IMR-90 (cell line): Measurements from ENCODE around the gene IL17RE. TPM values are rescaled to one million over a fixed set of nuclear protein-coding genes. Genes with fewer than 3 reads are reported as not detected.

Experiments
- ATAC-seq: fragments of 200-7000 bp; cut with Tn5 transposase; 2 replicates; pipeline ENCODE4 v1.9.1; 2020; ENCODE audit warnings: low read depth, mild to moderate bottlenecking, moderate library complexity
- BruUV-seq: library from RNA; stranded (reverse); fragments of 400-500 nt; replicated peaks from 2 replicates; lab custom pipeline; 2021; lab: Mats Ljungman, UMichigan
- CTCF ChIA-PET: fragments of 300-600 bp; formaldehyde crosslinking; extraction: SDS; loops from one replicate; lab custom pipeline; 2021; ENCODE audit warnings: antibody characterized with exemption; lab: Yijun Ruan, JAX
- POLR2A ChIA-PET: fragments of 300-600 bp; sonication (Branson Sonifier 250); formaldehyde crosslinking; loops from one replicate; lab custom pipeline; 2022; ENCODE audit warnings: antibody characterized with exemption; ENCODE audit not compliant: unreplicated experiment; lab: Charles Lee
- DNase-seq: peaks from one replicate; pipeline ENCODE4 v3.0.0; 2013
- H2AFZ ChIP-seq: replicated peaks from 2 replicates; pipeline ENCODE3; 2013; ENCODE audit warnings: low read length, mild to moderate bottlenecking; ENCODE audit not compliant: poor library complexity
- H2AK5ac ChIP-seq: 2 replicates; pipeline ENCODE4 v1.6.1; 2013; ENCODE audit warnings: low read depth, low read length, inconsistent platforms
- H2AK9ac ChIP-seq: replicated peaks from 2 replicates; pipeline ENCODE3; 2013; ENCODE audit warnings: mild to moderate bottlenecking, low read depth, low read length, moderate library complexity; ENCODE audit not compliant: poor library complexity
- H2BK120ac ChIP-seq: 2 replicates; pipeline ENCODE4 v1.6.1; 2013; ENCODE audit warnings: low read depth, low read length, inconsistent platforms
- H2BK15ac ChIP-seq: 3 replicates; pipeline ENCODE4 v1.6.1; 2013; ENCODE audit warnings: low read depth, low read length, inconsistent platforms
- H2BK20ac ChIP-seq: 2 replicates; pipeline ENCODE4 v1.6.1; 2013; ENCODE audit warnings: low read depth, mild to moderate bottlenecking, inconsistent platforms, low read length, moderate library complexity
- H2BK5ac ChIP-seq: 2 replicates; pipeline ENCODE4 v1.6.1; 2013; ENCODE audit warnings: mild to moderate bottlenecking, low read depth, low read length, inconsistent platforms; ENCODE audit not compliant: poor library complexity, severe bottlenecking
- H3K14ac ChIP-seq: replicated peaks from 2 replicates; pipeline ENCODE4 v1.6.1; 2013; ENCODE audit warnings: low read depth, low read length, inconsistent platforms
- H3K18ac ChIP-seq: 2 replicates; pipeline ENCODE4 v1.6.1; 2013; ENCODE audit warnings: low read depth, low read length, control low read depth
- H3K23ac ChIP-seq: 2 replicates; pipeline ENCODE4 v1.6.1; 2013; ENCODE audit warnings: low read depth, low read length, inconsistent platforms
- H3K27ac ChIP-seq: 2 replicates; pipeline ENCODE4 v1.5.1; 2013; ENCODE audit warnings: mild to moderate bottlenecking, control low read depth, low read length; ENCODE audit not compliant: insufficient read depth
- H3K27me3 ChIP-seq: 2 replicates; pipeline ENCODE4 v1.6.1; 2013; ENCODE audit warnings: low read length; ENCODE audit not compliant: control insufficient read depth, insufficient read depth
- H3K36me3 ChIP-seq: 2 replicates; pipeline ENCODE4 v1.6.1; 2013; ENCODE audit warnings: low read length, mixed read lengths; ENCODE audit not compliant: control insufficient read depth, insufficient read depth
- H3K4ac ChIP-seq: 2 replicates; pipeline ENCODE4 v1.6.1; 2013; ENCODE audit warnings: low read depth, low read length, inconsistent platforms
- H3K4me1 ChIP-seq: 2 replicates; pipeline ENCODE4 v1.6.1; 2013; ENCODE audit warnings: low read length, mixed read lengths; ENCODE audit not compliant: control insufficient read depth, insufficient read depth
- H3K4me2 ChIP-seq: 2 replicates; pipeline ENCODE4 v1.6.1; 2013; ENCODE audit warnings: low read depth, mild to moderate bottlenecking, control low read depth, low read length, moderate library complexity
- H3K4me3 ChIP-seq: 2 replicates; pipeline ENCODE4 v1.5.1; 2013; ENCODE audit warnings: low read depth, mild to moderate bottlenecking, control low read depth, low read length, moderate library complexity; ENCODE audit not compliant: insufficient read depth
- H3K56ac ChIP-seq: 2 replicates; pipeline ENCODE4 v1.6.1; 2013; ENCODE audit warnings: low read length, inconsistent platforms; ENCODE audit not compliant: insufficient read depth; ENCODE audit errors: extremely low read depth
- H3K79me1 ChIP-seq, 2 experiments: 2 replicates each; pipeline ENCODE4 v1.6.1; 2013; ENCODE audit warnings: low read length in 2 of 2, inconsistent platforms in 1 of 2, low read depth in 1 of 2
- H3K9ac ChIP-seq: 2 replicates; pipeline ENCODE4 v1.6.1; 2013; ENCODE audit warnings: low read depth, low read length, control low read depth
- H3K9me1 ChIP-seq: 2 replicates; pipeline ENCODE4 v1.6.1; 2013; ENCODE audit warnings: low read length, inconsistent platforms; ENCODE audit not compliant: insufficient read depth
- H3K9me3 ChIP-seq: 2 replicates; pipeline ENCODE4 v1.6.1; 2013; ENCODE audit warnings: low read length; ENCODE audit not compliant: control insufficient read depth, insufficient read depth
- H4K20me1 ChIP-seq: 2 replicates; pipeline ENCODE4 v1.6.1; 2013; ENCODE audit warnings: low read length, inconsistent platforms; ENCODE audit not compliant: insufficient read depth
- H4K5ac ChIP-seq: 2 replicates; pipeline ENCODE4 v1.6.1; 2013; ENCODE audit warnings: mild to moderate bottlenecking, low read depth, low read length, control low read depth
- H4K8ac ChIP-seq, 2 experiments: 2 replicates each; pipeline ENCODE4 v1.6.1; 2013; ENCODE audit warnings: low read depth in 2 of 2, low read length in 2 of 2, control low read depth in 1 of 2, inconsistent platforms in 1 of 2
- H4K91ac ChIP-seq: 2 replicates; pipeline ENCODE4 v1.6.1; 2013; ENCODE audit warnings: low read depth, low read length, inconsistent platforms; ENCODE audit not compliant: insufficient read depth
- CEBPB ChIP-seq: IDR thresholded peaks from 2 replicates; pipeline ENCODE4 v1.6.1; 2012; ENCODE audit warnings: low read depth, low read length, improper control_type of control experiment
- MAZ ChIP-seq: IDR thresholded peaks from 2 replicates; pipeline ENCODE4 v1.6.1; 2012; ENCODE audit warnings: low read depth, mild to moderate bottlenecking, low read length, improper control_type of control experiment, moderate library complexity, borderline replicate concordance
- NFE2L2 ChIP-seq: fragments of 150-350 bp; IDR thresholded peaks from 2 replicates; pipeline ENCODE4 v1.6.1; 2016; ENCODE audit warnings: low read depth, mild to moderate bottlenecking, low read length
- RAD21 ChIP-seq: IDR thresholded peaks from 2 replicates; pipeline ENCODE4 v1.6.1; 2012; ENCODE audit warnings: low read length, improper control_type of control experiment
- RCOR1 ChIP-seq: IDR thresholded peaks from 2 replicates; pipeline ENCODE4 v1.6.1; 2012; ENCODE audit warnings: mild to moderate bottlenecking, low read length, improper control_type of control experiment; ENCODE audit not compliant: insufficient replicate concordance
- RFX5 ChIP-seq: IDR thresholded peaks from 2 replicates; pipeline ENCODE4 v1.8.0; 2012; ENCODE audit warnings: low read depth, mild to moderate bottlenecking, low read length, moderate library complexity
- SMC3 ChIP-seq: fragments of 150-350 bp; IDR thresholded peaks from 2 replicates; pipeline ENCODE4 v1.6.1; 2016; ENCODE audit warnings: low read depth, mild to moderate bottlenecking, antibody characterized with exemption, low read length, moderate library complexity
- USF2 ChIP-seq: fragments of 150-350 bp; IDR thresholded peaks from 2 replicates; pipeline ENCODE4 v1.6.1; 2017; ENCODE audit warnings: mild to moderate bottlenecking, antibody characterized with exemption, low read length, low read depth
- WGBS, 2 experiments: methylation state at CpG; one replicate each; pipeline versions ENCODE4 v1.1.5 to v1.1.7; 2013; ENCODE audit warnings: missing lambda C conversion rate in 2 of 2; ENCODE audit not compliant: insufficient read length in 1 of 2; ENCODE audit errors: extremely low coverage in 2 of 2; 5-methylcytosine and 5-hydroxymethylcytosine counted together
- dilution Hi-C: fragments of 300-500 bp; cut with HindIII; formaldehyde crosslinking; loops from one replicate; pipeline ENCODE4 v1.14.3; 2018; ENCODE audit warnings: low sequenced_read_pairs; ENCODE audit not compliant: unreplicated experiment
- in situ Hi-C: fragments of 300-500 bp; cut with MboI; formaldehyde crosslinking; loops from 3 replicates; pipeline ENCODE4 v1.14.3; 2019; ENCODE audit warnings: low sequenced_read_pairs, inconsistent platforms, mixed read lengths
- intact Hi-C: fragments of 100-400 bp; cut with micrococcal nuclease; formaldehyde crosslinking; loops from 2 replicates; pipeline ENCODE4 v1.10.0; 2022
- polyA plus RNA-seq, 3 experiments: library from polyadenylated mRNA; depleted of rRNA; stranded (reverse); fragments of >200 nt; gene quantifications; 2 replicates each; pipeline ENCODE4 v1.2.3, GENCODE V29; 2012; ENCODE audit warnings: low replicate concordance in 1 of 3
- total RNA-seq: library from RNA; depleted of rRNA; stranded (reverse); fragments of >200 nt; gene quantifications from 2 replicates; pipeline ENCODE4 v1.2.3, GENCODE V29; 2012

The IL17RE gene
- total and polyA plus RNA-seq, 2 of the 4 experiments (the other 2 are of a cell fraction): 0.90 to 7.2 TPM

GRCh38 chr3:9942164-9942563, 39.5 kb downstream of the IL17RE start:
- Histone ChIP-seq H2BK15ac (no peak overlapping the region), H2BK120ac (no peak overlapping the region), H3K9me1 (peaks cover 8% of the 10 kb centered on the region; the same call in 1 of the 2 replicates), H4K8ac (no peak overlapping the region), H3K23ac (no peak overlapping the region), H3K14ac (no peak overlapping the region), H2AFZ (no peak overlapping the region), H3K9ac (no peak overlapping the region), H3K18ac (no peak overlapping the region), H2BK20ac (no peak overlapping the region), H3K4me1 (peaks cover 5% of the 10 kb centered on the region; the same call in 1 of the 2 replicates), H3K27ac (no peak overlapping the region), H4K5ac (no peak overlapping the region), H2AK9ac (no peak overlapping the region), H3K56ac (no peak overlapping the region), H2AK5ac (no peak overlapping the region), H3K4me2 (no peak overlapping the region), H2BK5ac (no peak overlapping the region), H3K36me3 (peaks cover 9% of the 10 kb centered on the region), H3K9me3 (no peaks in the 10 kb centered on the region), H3K27me3 (no peaks in the 10 kb centered on the region), H3K4ac (no peak overlapping the region), H3K79me1 (no peaks in the 10 kb centered on the region), H4K91ac (no peak overlapping the region), H3K4me3 (no peak overlapping the region), H4K20me1 (no peaks in the 10 kb centered on the region; the same call in 1 of the 2 replicates)
- intact Hi-C loops: no loop called here
- ChIA-PET CTCF (no interaction called here), POLR2A (no interaction called here)
- BruUV-seq: no TSS peak
- in situ Hi-C loops: no loop called here
- TF ChIP-seq USF2 (no peak), RCOR1 (no peak), RFX5 (no peak), RAD21 (no peak), CEBPB (no peak), MAZ (no peak), NFE2L2 (no peak), SMC3 (no peak)
- 40% methylated on average over 1 of the region's 4 CpGs; no CpG with 5 or more reads in 1 of the 2 experiments for WGBS, 2 experiments
- DNase-seq: no peak
- dilution Hi-C loops: no loop called here
- no peak for ATAC-seq
